ENCODE data around the gene LRP1B.

The LRP1B gene

DNA sequence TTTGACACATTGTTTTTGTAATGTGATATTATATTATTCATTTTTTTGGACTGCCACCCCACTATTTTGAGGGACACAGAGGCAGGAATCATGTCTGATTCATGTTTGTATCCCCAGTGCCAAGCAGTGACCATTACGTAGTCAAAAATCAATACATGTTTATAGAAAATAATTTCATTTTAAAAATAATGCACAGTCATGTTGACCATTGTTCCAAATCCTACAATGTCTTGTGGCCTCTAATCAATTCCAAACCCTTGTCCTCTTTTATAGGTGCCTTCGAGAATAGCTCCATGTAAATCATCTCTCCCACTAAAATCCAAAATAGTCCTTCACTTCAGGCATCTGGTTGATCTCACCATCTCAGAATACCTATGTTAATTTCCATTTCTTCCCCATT lies 454.7 kb downstream of the LRP1B start:
- no peak for DNase-seq (ENCODE audit: low read depth)
- no peak overlapping the region for H3K4me3 ChIP-seq (ENCODE audit: low read depth, low read length)
- no peak for TF ChIP-seq CTCF (IDR thresholded peaks at IDR 0.05; ENCODE audit: low read depth, low read length, missing control alignments)

DNA sequence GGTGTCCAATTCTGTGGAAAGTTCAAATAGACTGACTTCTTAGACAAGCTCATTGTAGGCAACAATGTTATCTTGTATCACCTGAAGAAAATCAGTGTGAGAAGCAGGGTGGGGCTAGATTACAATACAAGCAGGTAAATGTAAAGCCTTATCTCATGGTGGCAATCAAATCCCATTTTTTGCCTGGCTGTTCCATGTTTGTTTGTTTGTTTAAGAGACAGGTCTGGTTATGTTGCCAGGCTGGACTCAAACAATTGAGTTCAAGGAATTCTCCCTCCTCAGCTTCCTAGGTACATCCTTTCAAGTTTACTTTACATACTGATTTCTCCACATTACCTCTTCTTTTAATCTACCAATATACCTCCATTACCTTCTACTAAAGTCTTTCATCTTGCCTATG lies 464.6 kb downstream of the LRP1B start:
- no peak for DNase-seq (ENCODE audit: low read depth)
- no peak overlapping the region for H3K4me3 ChIP-seq (ENCODE audit: low read depth, low read length)

GRCh38 chr2:141660232-141660631 lies 470.6 kb downstream of the LRP1B start:
- no peak overlapping the region for H3K4me3 ChIP-seq (ENCODE audit: low read depth, low read length)
- DNase-seq (ENCODE audit: low read depth), result no peak
- no peak for TF ChIP-seq CTCF (IDR thresholded peaks at IDR 0.05; ENCODE audit: low read depth, low read length, missing control alignments)

More for the DNA sequence above, 464.6 kb downstream of the LRP1B start:
- TF ChIP-seq CTCF (IDR thresholded peaks at IDR 0.05; ENCODE audit: low read depth, low read length, missing control alignments), result no peak

- no peak for DNase-seq (ENCODE audit: low read depth)
- no peak overlapping the region for H3K4me3 ChIP-seq (ENCODE audit: low read depth, low read length)
- TF ChIP-seq CTCF (IDR thresholded peaks at IDR 0.05; ENCODE audit: low read depth, low read length, missing control alignments), result no peak
These were observed 476.5 kb downstream of the LRP1B start for GRCh38 chr2:141654311-141654710.

GRCh38 chr2:141653184-141653583 lies 477.6 kb downstream of the LRP1B start:
- H3K4me3 ChIP-seq (ENCODE audit: low read depth, low read length), result no peak overlapping the region
- no peak for TF ChIP-seq CTCF (IDR thresholded peaks at IDR 0.05; ENCODE audit: low read depth, low read length, missing control alignments)
- DNase-seq (ENCODE audit: low read depth), result no peak

- DNase-seq (ENCODE audit: low read depth), result no peak
- no peak for TF ChIP-seq CTCF (IDR thresholded peaks at IDR 0.05; ENCODE audit: low read depth, low read length, missing control alignments)
- H3K4me3 ChIP-seq (ENCODE audit: low read depth, low read length), result no peak overlapping the region
These were observed 478.5 kb downstream of the LRP1B start for GRCh38 chr2:141652308-141652707.

DNA sequence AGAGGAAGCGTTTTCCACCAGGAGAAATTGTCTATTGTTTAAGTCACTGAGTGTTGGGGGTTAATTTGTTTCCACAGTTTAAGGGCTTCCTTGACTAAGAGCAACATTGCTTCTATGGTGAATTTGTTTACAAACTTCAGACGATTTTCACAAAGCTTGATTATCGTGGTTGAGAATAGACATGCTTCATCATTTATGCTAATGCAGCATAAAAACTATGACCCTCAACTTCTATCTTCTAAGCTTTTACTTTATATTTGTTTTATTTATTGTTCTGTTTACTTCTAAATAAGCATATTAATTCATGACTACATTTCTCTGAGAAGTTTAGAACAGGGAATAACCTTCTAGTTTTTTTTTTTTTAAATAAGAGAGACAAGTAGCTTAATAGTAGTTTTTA lies 483.5 kb downstream of the LRP1B start:
- no peak for TF ChIP-seq CTCF (IDR thresholded peaks at IDR 0.05; ENCODE audit: low read depth, low read length, missing control alignments)
- H3K4me3 ChIP-seq (ENCODE audit: low read depth, low read length), result no peak overlapping the region
- DNase-seq (ENCODE audit: low read depth), result no peak

Data from GM12864 (cell line).